ENCODE data around the gene PLXNA4.

PLXNA4 gene

GRCh38 chr7:132499487-132499886, 76.8 kb downstream of the PLXNA4 start:
- Histone ChIP-seq H3F3A (ENCODE audit: control insufficient read depth, insufficient read depth) (no peaks in the 10 kb centered on the region), H3K4me2 (ENCODE audit: low read length) (no peak overlapping the region), H3K27ac (ENCODE audit: low read depth, low read length) (no peak overlapping the region), H3K79me2 (ENCODE audit: control insufficient read depth, low read length) (no peaks in the 10 kb centered on the region), H3K36me3 (ENCODE audit: control insufficient read depth, low read length) (no peaks in the 10 kb centered on the region), H4K20me1 (ENCODE audit: control insufficient read depth, insufficient read depth, low read depth, low read length) (no peaks in the 10 kb centered on the region), H3K9me2 (replicated peaks; ENCODE audit: control insufficient read depth, low read length) (no peaks in the 10 kb centered on the region), H3K4me1 (ENCODE audit: control insufficient read depth, low read length) (no peaks in the 10 kb centered on the region), H3K4me3 (ENCODE audit: low read length) (no peak overlapping the region), H3K27me3 (ENCODE audit: control insufficient read depth, low read length) (no peaks in the 10 kb centered on the region), H3K9me3 (ENCODE audit: control insufficient read depth, insufficient read depth, low read length) (no peaks in the 10 kb centered on the region)
- TF ChIP-seq EZH2phosphoT487 (IDR thresholded peaks at IDR 0.05; ENCODE audit: borderline replicate concordance, low read length), result no peak
- TF ChIP-seq CTCF (IDR thresholded peaks at IDR 0.05; ENCODE audit: low read depth, low read length, poor library complexity, severe bottlenecking), result no peak

GRCh38 chr7:132499065-132499464, 77.2 kb downstream of the PLXNA4 start:
- H3K9me3 ChIP-seq (ENCODE audit: control insufficient read depth, insufficient read depth, low read length), result no peaks in the 10 kb centered on the region
- H3K9me2 ChIP-seq (replicated peaks; ENCODE audit: control insufficient read depth, low read length), result no peaks in the 10 kb centered on the region
- H4K20me1 ChIP-seq (ENCODE audit: control insufficient read depth, insufficient read depth, low read depth, low read length), result no peaks in the 10 kb centered on the region
- no peaks in the 10 kb centered on the region for H3K27me3 ChIP-seq (ENCODE audit: control insufficient read depth, low read length)
- no peaks in the 10 kb centered on the region for H3K4me1 ChIP-seq (ENCODE audit: control insufficient read depth, low read length)
- TF ChIP-seq CTCF (IDR thresholded peaks at IDR 0.05; ENCODE audit: low read depth, low read length, poor library complexity, severe bottlenecking), result no peak
- no peak for TF ChIP-seq EZH2phosphoT487 (IDR thresholded peaks at IDR 0.05; ENCODE audit: borderline replicate concordance, low read length)
- no peaks in the 10 kb centered on the region for H3K36me3 ChIP-seq (ENCODE audit: control insufficient read depth, low read length)
- no peaks in the 10 kb centered on the region for H3K79me2 ChIP-seq (ENCODE audit: control insufficient read depth, low read length)
- H3F3A ChIP-seq (ENCODE audit: control insufficient read depth, insufficient read depth), result no peaks in the 10 kb centered on the region
- no peak overlapping the region for H3K27ac ChIP-seq (ENCODE audit: low read depth, low read length)
- H3K4me3 ChIP-seq (ENCODE audit: low read length), result no peak overlapping the region
- no peak overlapping the region for H3K4me2 ChIP-seq (ENCODE audit: low read length)

GRCh38 chr7:132498319-132498718, 78.0 kb downstream of the PLXNA4 start:
- H4K20me1 ChIP-seq (ENCODE audit: control insufficient read depth, insufficient read depth, low read depth, low read length), result no peaks in the 10 kb centered on the region
- no peak overlapping the region for H3K4me3 ChIP-seq (ENCODE audit: low read length)
- H3K27me3 ChIP-seq (ENCODE audit: control insufficient read depth, low read length), result no peaks in the 10 kb centered on the region

More at GRCh38 chr7:132498319-132498718, 78.0 kb downstream of the PLXNA4 start:
- Histone ChIP-seq H3K9me3 (ENCODE audit: control insufficient read depth, insufficient read depth, low read length) (no peaks in the 10 kb centered on the region), H3F3A (ENCODE audit: control insufficient read depth, insufficient read depth) (no peaks in the 10 kb centered on the region), H3K79me2 (ENCODE audit: control insufficient read depth, low read length) (no peaks in the 10 kb centered on the region), H3K4me2 (ENCODE audit: low read length) (no peak overlapping the region), H3K27ac (ENCODE audit: low read depth, low read length) (no peak overlapping the region), H3K4me1 (ENCODE audit: control insufficient read depth, low read length) (no peaks in the 10 kb centered on the region), H3K36me3 (ENCODE audit: control insufficient read depth, low read length) (no peaks in the 10 kb centered on the region), H3K9me2 (replicated peaks; ENCODE audit: control insufficient read depth, low read length) (no peaks in the 10 kb centered on the region)
- TF ChIP-seq CTCF (IDR thresholded peaks at IDR 0.05; ENCODE audit: low read depth, low read length, poor library complexity, severe bottlenecking), result no peak
- no peak for TF ChIP-seq EZH2phosphoT487 (IDR thresholded peaks at IDR 0.05; ENCODE audit: borderline replicate concordance, low read length)

Measured in DOHH2 (cell line).